ENCODE data around the gene KCNIP2.

The KCNIP2 gene

GRCh38 chr10:101851411-101852116 lies 8.0 kb upstream of the KCNIP2 start:
- DNase-seq (ENCODE audit: low read depth) = no peak

GRCh38 chr10:101850749-101851148 lies 7.1 kb upstream of the KCNIP2 start:
- TF ChIP-seq CTCF (IDR thresholded peaks at IDR 0.05; ENCODE audit: low read length, missing control alignments) = no peak
- H3K4me3 ChIP-seq (replicated peaks; ENCODE audit: low read depth, low read length) = no peak overlapping the region
- no peak for DNase-seq (ENCODE audit: low read depth)

More at GRCh38 chr10:101851411-101852116, 8.0 kb upstream of the KCNIP2 start:
- H3K4me3 ChIP-seq (replicated peaks; ENCODE audit: low read depth, low read length) = no peak overlapping the region
- TF ChIP-seq CTCF (IDR thresholded peaks at IDR 0.05; ENCODE audit: low read length, missing control alignments) = no peak

- no peak overlapping the region for H3K4me3 ChIP-seq (replicated peaks; ENCODE audit: low read depth, low read length)
- peak; percentile 33 for DNase-seq (ENCODE audit: low read depth)
- no peak for TF ChIP-seq CTCF (IDR thresholded peaks at IDR 0.05; ENCODE audit: low read length, missing control alignments)
Measured at GRCh38 chr10:101848894-101849351, 5.3 kb upstream of the KCNIP2 start.

- peak; percentile 71 for DNase-seq (ENCODE audit: low read depth)
- H3K4me3 ChIP-seq (replicated peaks; ENCODE audit: low read depth, low read length) = no peak overlapping the region
- TF ChIP-seq CTCF (IDR thresholded peaks at IDR 0.05; ENCODE audit: low read length, missing control alignments) = no peak
Measured at GRCh38 chr10:101848408-101848807, 4.8 kb upstream of the KCNIP2 start.

GRCh38 chr10:101845893-101846292 lies 2.3 kb upstream of the KCNIP2 start:
- no peak overlapping the region for H3K4me3 ChIP-seq (replicated peaks; ENCODE audit: low read depth, low read length)
- DNase-seq (ENCODE audit: low read depth) = no peak
- no peak for TF ChIP-seq CTCF (IDR thresholded peaks at IDR 0.05; ENCODE audit: low read length, missing control alignments)

- TF ChIP-seq CTCF (IDR thresholded peaks at IDR 0.05; ENCODE audit: low read length, missing control alignments) = no peak
- H3K4me3 ChIP-seq (replicated peaks; ENCODE audit: low read depth, low read length) = no peak overlapping the region
- DNase-seq (ENCODE audit: low read depth) = no peak
Measured at GRCh38 chr10:101841826-101842225, 1.8 kb downstream of the KCNIP2 start.

Data from fibroblast of pulmonary artery (primary cell).